ENCODE measurements around the gene SPARCL1.
A peak's percentile ranks its signal among the peaks of the same experiment; 100 is the strongest.

SPARCL1 gene

DNA sequence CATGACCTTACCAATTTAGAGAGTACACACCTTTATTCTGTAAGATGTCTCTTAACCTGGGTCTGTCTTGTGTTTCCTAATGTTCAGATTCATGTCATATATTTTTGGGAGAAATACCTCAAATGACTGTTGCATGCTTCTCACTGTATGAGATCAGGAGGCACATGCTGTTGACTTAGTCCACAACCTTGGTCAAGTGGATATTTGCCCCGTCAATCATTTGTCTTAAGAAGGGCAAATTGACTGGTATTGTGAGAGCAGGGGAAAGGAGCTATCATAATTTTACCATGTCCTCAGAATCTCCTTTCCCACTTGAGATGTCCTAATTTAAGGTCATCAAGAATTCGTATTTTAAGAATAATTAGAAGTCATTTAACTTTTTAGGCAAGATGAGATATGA is 95.8 kb downstream of the SPARCL1 start:
- no peak for DNase-seq

DNA sequence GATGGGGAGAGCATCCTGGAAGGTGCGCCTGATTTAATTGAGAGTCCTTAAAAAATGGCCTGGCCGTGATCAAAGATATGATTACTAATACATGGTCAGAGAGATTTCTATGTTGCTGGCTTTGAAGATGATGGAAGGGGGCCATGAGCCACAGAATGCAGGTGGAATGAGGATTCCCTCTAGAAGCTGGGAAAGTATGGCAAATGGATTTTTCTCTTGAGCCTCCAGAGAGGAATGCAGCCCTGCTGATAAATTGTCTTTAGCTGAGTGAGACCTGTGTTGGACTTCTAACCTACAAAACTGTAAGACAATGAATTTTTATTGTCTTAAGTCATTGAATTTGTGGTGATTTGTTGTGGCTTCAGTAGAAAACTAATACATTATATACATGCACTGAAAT is 99.1 kb downstream of the SPARCL1 start:
- DNase-seq = no peak

DNA sequence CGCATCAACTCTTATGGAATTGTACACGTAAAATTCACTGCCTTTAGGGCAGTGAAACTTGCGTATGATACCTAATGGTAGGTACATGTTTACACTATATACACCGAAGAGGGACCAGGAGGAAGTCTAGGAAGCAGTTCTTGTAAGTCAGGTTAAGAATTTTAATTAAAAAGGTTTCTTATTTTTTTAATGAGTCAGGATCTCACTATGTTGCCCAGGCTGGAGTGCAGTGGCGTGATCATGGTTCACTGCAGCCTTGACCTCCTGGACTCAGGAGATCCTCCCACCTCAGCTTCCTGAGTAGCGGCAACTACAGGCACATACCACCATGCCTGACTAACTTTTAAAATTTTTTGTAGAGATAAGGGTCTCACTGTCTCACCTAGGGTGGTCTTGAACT is 100.2 kb downstream of the SPARCL1 start:
- no peak for DNase-seq

DNA sequence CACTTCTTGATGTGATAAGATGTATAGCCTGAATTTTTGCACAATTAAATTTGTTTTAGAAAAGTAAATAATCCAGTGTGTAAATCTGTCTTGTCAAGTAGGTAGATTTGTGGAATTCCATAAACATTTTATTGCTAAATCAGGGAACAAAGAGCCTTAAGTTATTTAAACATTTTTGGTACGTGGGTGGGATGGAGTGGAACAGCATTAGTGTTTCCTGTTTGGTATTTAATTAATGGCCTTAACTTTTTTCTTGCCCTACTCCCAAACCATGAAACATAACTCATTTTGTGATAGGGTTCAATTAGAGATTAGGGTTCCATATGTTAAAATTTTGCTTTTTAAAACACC is 101.7 kb downstream of the SPARCL1 start:
- no peak for DNase-seq

DNA sequence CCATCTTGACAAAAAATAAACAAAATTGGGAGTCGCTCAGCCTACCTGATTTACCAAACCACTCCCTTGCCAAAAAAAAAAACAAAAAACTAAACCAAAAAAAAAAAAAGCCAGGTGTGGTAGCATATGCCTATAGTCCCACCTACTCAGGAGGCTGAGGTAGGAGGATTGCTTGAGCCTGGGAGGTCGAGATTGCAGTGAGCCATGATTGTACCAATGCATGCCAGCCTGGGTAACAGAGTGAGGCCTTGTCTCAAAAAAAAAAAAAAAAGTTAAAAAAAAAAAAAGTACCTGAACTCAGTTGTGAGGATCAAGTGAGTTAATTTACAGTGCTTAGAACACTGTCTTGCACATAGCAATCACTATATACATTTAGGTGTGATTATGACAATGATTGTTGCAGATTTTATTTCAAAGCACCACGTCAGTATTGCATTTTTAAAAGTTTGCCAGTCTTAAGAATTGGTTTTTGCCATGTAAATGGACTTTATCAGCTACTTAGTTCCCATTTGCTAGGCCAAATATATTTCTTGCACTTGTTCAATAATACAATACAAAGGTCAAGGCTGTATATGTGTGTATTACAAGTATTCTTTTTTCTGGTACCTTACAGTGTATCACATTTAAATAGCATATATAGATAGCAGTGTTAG is 102.2 kb downstream of the SPARCL1 start:
- no peak for DNase-seq

DNA sequence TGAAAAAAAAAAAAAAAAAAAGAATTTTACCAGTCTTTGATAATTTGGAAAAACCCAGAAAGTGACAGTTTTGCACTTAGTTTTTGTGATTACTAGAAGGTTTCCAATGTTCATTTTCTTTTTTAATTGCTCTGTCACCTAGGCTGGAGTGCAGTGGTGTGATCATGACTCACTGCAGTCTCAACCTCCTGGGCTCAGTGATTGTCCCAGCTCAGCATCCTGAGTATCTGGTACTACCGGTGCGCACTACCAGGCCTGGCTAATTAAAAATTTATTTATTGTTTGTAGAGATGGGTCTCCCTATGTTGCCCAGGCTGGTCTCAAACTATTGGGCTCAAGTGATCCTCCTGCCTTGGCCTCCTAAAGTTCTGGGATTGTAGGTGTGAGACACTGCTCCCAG is 103.5 kb downstream of the SPARCL1 start:
- DNase-seq = no peak

DNA sequence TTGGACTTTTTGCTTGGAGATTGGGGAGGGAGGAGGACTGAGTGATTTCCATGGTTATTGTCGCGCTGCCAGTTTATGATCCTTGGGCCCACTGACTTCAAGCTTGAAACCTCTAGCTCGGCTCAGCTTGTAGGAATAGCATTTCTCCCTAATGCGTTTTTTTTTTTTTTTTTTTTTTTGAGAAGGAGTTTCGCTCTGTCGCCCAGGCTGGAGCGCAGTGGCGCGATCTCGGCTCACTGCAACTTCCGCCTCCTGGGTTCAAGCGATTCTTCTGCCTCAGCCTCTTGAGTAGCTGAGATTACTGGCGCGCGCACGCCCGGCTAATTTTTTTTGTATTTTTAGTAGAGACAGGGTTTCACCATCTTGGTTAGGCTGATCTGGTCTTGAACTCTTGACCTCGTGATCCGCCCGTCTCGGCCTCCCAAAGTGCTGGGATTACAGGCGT is 105.1 kb downstream of the SPARCL1 start:
- peak; percentile 7 for DNase-seq

Data from NCI-H1105 treated with DMSO at 0.1 percent for 48 hours (cell line).